Adrenal gland (tissue), 12 donors: ENCODE measurements around the gene ZDHHC11B. TPM values are rescaled to one million over a fixed set of nuclear protein-coding genes. Genes with fewer than 3 reads are reported as not detected.
"Not testable (repeated sequence)": the region's sequence is repeated elsewhere in the genome, so short reads cannot be mapped to it uniquely, and the experiment has no call there.

Experiments used
- DNase-seq, 7 donors: peaks; one replicate each; pipeline ENCODE4 v3.0.0-alpha.2; 2019 to 2020
- H3K27ac ChIP-seq, 5 donors: fragments of 200-600 bp; sonication (generic) in 4 of 5; 1 replicate in 3 of 5; 2 replicates in 2 of 5; pipeline versions ENCODE4 v1.5.1 to v1.8.0; 2016 to 2020; ENCODE audit warnings: mild to moderate bottlenecking in 1 of 5
- H3K27me3 ChIP-seq: fragments of 200-600 bp; 2 replicates; pipeline ENCODE4 v1.8.0; 2021
- H3K36me3 ChIP-seq, 2 donors: fragments of 200-600 bp; replicated peaks in 1 of 2; 1 replicate in 1 of 2; 2 replicates in 1 of 2; pipeline versions ENCODE4 v1.5.1 to v1.8.0; 2018 to 2022
- H3K4me1 ChIP-seq, 2 donors: fragments of 200-600 bp; replicated peaks in 1 of 2; 1 replicate in 1 of 2; 2 replicates in 1 of 2; pipeline versions ENCODE4 v1.5.1 to v1.8.0; 2018 to 2021
- H3K4me3 ChIP-seq, 4 donors: fragments of 200-600 bp; sonication (generic) in 3 of 4; one replicate each; pipeline ENCODE4 v1.5.1; 2016 to 2018
- H3K9me3 ChIP-seq, 3 donors: fragments of 200-600 bp; sonication (generic) in 1 of 3; replicated peaks in 1 of 3; 1 replicate in 2 of 3; 2 replicates in 1 of 3; pipeline versions ENCODE4 v1.5.1 to v1.8.0; 2016 to 2021
- CTCF ChIP-seq, 6 experiments: fragments of 450-650 bp in 4 of 6; fragments of 200-600 bp in 2 of 6; sonication (generic) in 1 of 6; IDR thresholded peaks; 1 replicate in 5 of 6; 2 replicates in 1 of 6; pipeline versions ENCODE4 v1.5.1 to v1.8.0; 2016 to 2021; ENCODE audit warnings: antibody characterized with exemption in 6 of 6, mild to moderate bottlenecking in 2 of 6, moderate library complexity in 1 of 6
- POLR2A ChIP-seq, 2 donors: fragments of 450-650 bp; IDR thresholded peaks; one replicate each; pipeline ENCODE4 v1.6.1; 2017; ENCODE audit warnings: antibody characterized with exemption in 2 of 2, mild to moderate bottlenecking in 2 of 2, moderate library complexity in 1 of 2
- WGBS, 4 donors: extraction: QIAGEN DNeasy Blood & Tissue Kit in 2 of 4; methylation state at CpG; one replicate each; pipeline versions ENCODE4 v1.1.5 to v1.1.7; 2013 to 2017; 5-methylcytosine and 5-hydroxymethylcytosine counted together
- intact Hi-C, 2 donors: fragments of 100-400 bp; cut with DNase I; formaldehyde crosslinking; loops; one replicate each; pipeline versions ENCODE4 v1.14.1 to v1.15.0; 2022 to 2023
- polyA plus RNA-seq, 3 donors: library from polyadenylated mRNA; stranded (reverse); fragments of 200-250 nt in 2 of 3; fragments of 350-450 nt in 1 of 3; fragmentation: Illumina TruSeq in 1 of 3; extraction: RNeasy Lipid Tissue Mini Kit (QIAGEN cat#74804) in 1 of 3; gene quantifications; one replicate each; pipeline ENCODE4 v1.2.3, GENCODE V29; 2013 to 2014
- total RNA-seq, 9 donors: library from RNA; depleted of rRNA in 4 of 9; stranded (reverse); fragments of >200 nt in 4 of 9; fragments of 120-200 nt in 1 of 9; fragmentation: NEBNext Ultra II Directional in 1 of 9; extraction: Animal tissue kit (Norgen Biotek cat#: 25700) in 1 of 9; gene quantifications; one replicate each; pipeline versions ENCODE4 v1.1.0 to v1.2.4, GENCODE V29; 2013 to 2023
- donor health status: healthy with polysubstance abuse.
- donor health status: Bipolar disorder and iron deficiency.
- donor health status: DM: yes; HTN: yes; CAD: no.
- donor health status: DM: no; HTN: no; CAD: no.
- donor health status: DM: no; HTN: no; CAD: no.
- donor health status: DM: yes; HTN: yes; CAD: no.

Gene ZDHHC11B
- total and polyA plus RNA-seq, 12 donors = 0.64 to 7.8 (median 1.5) TPM; not detected in 2

- H3K9me3 ChIP-seq = no peaks in the 10 kb centered on the region
- no peak overlapping the region for H3K27ac ChIP-seq
- H3K4me1 ChIP-seq = no peaks in the 10 kb centered on the region
- H3K27me3 ChIP-seq = no peaks in the 10 kb centered on the region
- no peak for DNase-seq
- 77 to 87% (median 85%) methylated on average over 3 of the region's 3 CpGs; no CpG with 5 or more reads in 1 of the 4 donors for WGBS, 4 donors
- no peak overlapping the region for H3K4me3 ChIP-seq
- H3K36me3 ChIP-seq = no peaks in the 10 kb centered on the region
- intact Hi-C loops = loop anchor here in 1 of 2 donors (1.0 kb wide), 1 partner anchor 46 kb away; no protein-coding TSS in a partner anchor
- TF ChIP-seq POLR2A (IDR thresholded peaks at IDR 0.05) (no peak), CTCF (IDR thresholded peaks at IDR 0.05) (no peak)
These were observed 34.5 kb upstream of the ZDHHC11B start for GRCh38 chr5:819078-819477.

GRCh38 chr5:816176-816575, 31.6 kb upstream of the ZDHHC11B start:
- 87 to 95% (median 93%) methylated on average over 15 of the region's 15 CpGs; no CpG with 5 or more reads in 1 of the 4 donors for WGBS, 4 donors
- TF ChIP-seq POLR2A (IDR thresholded peaks at IDR 0.05) = no peak
- TF ChIP-seq CTCF (IDR thresholded peaks at IDR 0.05) = no peak
- intact Hi-C loops = no loop called here
- Histone ChIP-seq H3K4me3 (no peak overlapping the region), H3K36me3 (no peaks in the 10 kb centered on the region), H3K4me1 (no peaks in the 10 kb centered on the region), H3K27ac (no peak overlapping the region), H3K27me3 (no peaks in the 10 kb centered on the region), H3K9me3 (no peaks in the 10 kb centered on the region)
- no peak for DNase-seq

GRCh38 chr5:815449-815848, 30.9 kb upstream of the ZDHHC11B start:
- Histone ChIP-seq H3K27me3 (no peaks in the 10 kb centered on the region), H3K4me1 (no peaks in the 10 kb centered on the region), H3K27ac (no peak overlapping the region), H3K9me3 (no peaks in the 10 kb centered on the region), H3K36me3 (no peaks in the 10 kb centered on the region), H3K4me3 (no peak overlapping the region)
- intact Hi-C loops = no loop called here
- TF ChIP-seq CTCF (IDR thresholded peaks at IDR 0.05) = no peak
- no peak for TF ChIP-seq POLR2A (IDR thresholded peaks at IDR 0.05)
- 83 to 92% (median 87%) methylated on average over 3 of the region's 3 CpGs; no CpG with 5 or more reads in 1 of the 4 donors for WGBS, 4 donors
- DNase-seq = no peak

- H3K4me3 ChIP-seq, H3K36me3 ChIP-seq, H3K27ac ChIP-seq, DNase-seq, H3K9me3 ChIP-seq, H3K27me3 ChIP-seq, H3K4me1 ChIP-seq, intact Hi-C loops: not testable (repeated sequence)
- 77 to 83% methylated on average over 3 to 4 of the region's 5 CpGs; no CpG with 5 or more reads in 2 of the 4 donors for WGBS, 4 donors
These were observed 29.0 kb upstream of the ZDHHC11B start for GRCh38 chr5:813575-813974.

- H3K36me3 ChIP-seq, intact Hi-C loops: not testable (repeated sequence)
These were observed 26.9 kb upstream of the ZDHHC11B start for GRCh38 chr5:811384-811783.

GRCh38 chr5:807719-808514, 23.4 kb upstream of the ZDHHC11B start:
- H3K27me3 ChIP-seq, H3K27ac ChIP-seq, H3K4me1 ChIP-seq, H3K36me3 ChIP-seq, DNase-seq, H3K9me3 ChIP-seq, H3K4me3 ChIP-seq, intact Hi-C loops: not testable (repeated sequence)
- WGBS, 4 donors = 59 to 77% (median 67%) methylated on average over 3 to 6 of the region's 10 CpGs

More at GRCh38 chr5:811384-811783, 26.9 kb upstream of the ZDHHC11B start:
- not testable (repeated sequence) for H3K27me3 ChIP-seq, H3K4me3 ChIP-seq, H3K27ac ChIP-seq, H3K4me1 ChIP-seq, H3K9me3 ChIP-seq, DNase-seq
- 63 to 73% (median 66%) methylated on average over 5 to 8 of the region's 9 CpGs for WGBS, 4 donors
